ENCODE measurements around the gene CD58. TPM values are rescaled to one million over a fixed set of nuclear protein-coding genes. Genes with fewer than 3 reads are reported as not detected.
A peak's percentile ranks its signal among the peaks of the same experiment; 100 is the strongest.

Gene CD58
- total and polyA plus RNA-seq, 7 donors = 4.7 to 11.9 (median 7.8) TPM

GRCh38 chr1:116538544-116538943 is 32.3 kb downstream of the CD58 start:
- DNase-seq (no peak), ATAC-seq (peak in 1 of 4 donors; percentile 32)
- H3K9me3 ChIP-seq = no peaks in the 10 kb centered on the region
- no peaks in the 10 kb centered on the region for H3K27me3 ChIP-seq (ENCODE audit: insufficient read depth in 3 of 3, low read length in 2 of 3)
- no peaks in the 10 kb centered on the region for H3K4me1 ChIP-seq
- intact Hi-C loops (cut with DNase I) = no loop called here
- H3K4me3 ChIP-seq = no peak overlapping the region
- WGBS, 3 donors = 97 to 100% (median 100%) methylated on average over 1 of the region's 1 CpG
- H3K36me3 ChIP-seq (ENCODE audit: insufficient read depth in 1 of 2, low read depth in 1 of 2) = peaks cover 4 to 48% of the 10 kb centered on the region in 2 donors
- no peak for TF ChIP-seq CTCF (IDR thresholded peaks at IDR 0.05)
- H3K27ac ChIP-seq = no peak overlapping the region

GRCh38 chr1:116537898-116538297 is 32.9 kb downstream of the CD58 start:
- Histone ChIP-seq H3K9me3 (no peaks in the 10 kb centered on the region), H3K27me3 (ENCODE audit: insufficient read depth in 3 of 3, low read length in 2 of 3) (no peaks in the 10 kb centered on the region), H3K4me3 (no peak overlapping the region), H3K36me3 (ENCODE audit: insufficient read depth in 1 of 2, low read depth in 1 of 2) (peaks cover 7 to 46% of the 10 kb centered on the region in 2 donors), H3K27ac (no peak overlapping the region), H3K4me1 (no peaks in the 10 kb centered on the region)
- intact Hi-C loops (cut with DNase I) = no loop called here
- DNase-seq (no peak), ATAC-seq (no peak)
- no peak for TF ChIP-seq CTCF (IDR thresholded peaks at IDR 0.05)
- WGBS, 3 donors = 85 to 95% (median 88%) methylated on average over 1 of the region's 1 CpG

- no peaks in the 10 kb centered on the region for H3K4me1 ChIP-seq
- H3K9me3 ChIP-seq = no peaks in the 10 kb centered on the region
Observed at GRCh38 chr1:116537040-116537831, 33.6 kb downstream of the CD58 start.

GRCh38 chr1:116534014-116534739 is 36.6 kb downstream of the CD58 start:
- Histone ChIP-seq H3K27ac (no peak overlapping the region), H3K36me3 (ENCODE audit: insufficient read depth in 1 of 2, low read depth in 1 of 2) (peaks cover 4 to 36% of the 10 kb centered on the region in 2 donors), H3K27me3 (ENCODE audit: insufficient read depth in 3 of 3, low read length in 2 of 3) (no peaks in the 10 kb centered on the region), H3K4me1 (no peaks in the 10 kb centered on the region), H3K9me3 (no peaks in the 10 kb centered on the region), H3K4me3 (no peak overlapping the region)
- WGBS, 3 donors = 81 to 86% (median 81%) methylated on average over 45 of the region's 45 CpGs
- intact Hi-C loops (cut with DNase I) = no loop called here
- no peak for TF ChIP-seq CTCF (IDR thresholded peaks at IDR 0.05)
- ATAC-seq (no peak), DNase-seq (no peak)

More at GRCh38 chr1:116537040-116537831, 33.6 kb downstream of the CD58 start:
- WGBS, 3 donors = 86 to 91% (median 89%) methylated on average over 3 of the region's 3 CpGs
- no peak for TF ChIP-seq CTCF (IDR thresholded peaks at IDR 0.05)
- Histone ChIP-seq H3K27ac (no peak overlapping the region), H3K36me3 (ENCODE audit: insufficient read depth in 1 of 2, low read depth in 1 of 2) (peaks cover 4 to 39% of the 10 kb centered on the region in 2 donors), H3K27me3 (ENCODE audit: insufficient read depth in 3 of 3, low read length in 2 of 3) (no peaks in the 10 kb centered on the region), H3K4me3 (no peak overlapping the region)
- DNase-seq = no peak
- intact Hi-C loops (cut with DNase I) = no loop called here
- ATAC-seq = no peak

All from psoas muscle (tissue), 8 donors.